ENCODE results near the gene HOXB4.

The HOXB4 gene

DNA sequence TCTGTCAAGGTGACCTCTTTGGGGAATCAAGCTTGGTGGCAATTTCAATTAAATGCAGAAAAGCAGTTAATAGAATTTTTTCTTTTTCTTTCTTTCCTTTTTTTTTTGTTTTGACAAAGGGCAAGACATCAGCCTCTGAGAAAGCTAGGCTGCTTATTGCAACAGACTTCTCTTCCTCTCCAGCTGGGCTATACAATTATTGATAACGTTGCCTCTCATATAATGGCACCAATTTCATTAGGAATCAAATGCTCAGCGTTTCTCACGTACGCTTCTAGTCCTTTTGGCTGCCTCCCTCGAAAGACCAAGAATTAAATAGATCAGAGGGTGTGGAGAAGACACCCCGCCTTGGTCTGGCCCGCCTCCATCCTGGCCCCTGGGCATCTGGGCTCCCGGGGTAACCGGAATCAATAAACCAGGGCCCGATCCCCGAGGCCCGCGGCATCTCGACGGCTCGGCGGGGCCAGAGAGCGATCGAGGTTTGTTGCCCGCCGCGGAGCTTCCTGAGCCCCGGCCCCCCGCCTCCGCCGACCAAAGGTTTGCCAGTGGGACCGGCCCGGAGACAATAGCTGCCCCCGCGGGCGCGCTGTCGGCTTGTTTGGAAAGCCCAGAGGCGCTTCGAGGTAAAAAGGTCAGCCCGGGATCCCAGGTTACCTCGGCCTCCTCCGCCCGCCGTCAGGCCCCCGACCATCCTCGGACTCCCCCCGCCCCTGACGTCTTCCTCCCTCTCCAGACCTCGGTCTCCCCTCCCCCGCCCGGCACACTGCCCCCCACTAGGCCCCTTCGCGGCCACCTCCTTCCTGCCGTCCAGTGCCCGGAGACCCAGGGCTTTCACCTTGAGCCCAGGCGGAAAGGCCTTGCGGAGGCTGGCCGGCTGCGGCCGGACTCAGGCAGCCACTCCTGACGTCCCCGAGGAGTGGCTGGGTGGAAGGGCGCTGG lies 51.3 kb downstream of the HOXB4 start:
- DNase-seq = no peak
